CD4-positive, alpha-beta T cell (primary cell): ENCODE results near the gene TMEM132C. TPM values are rescaled to one million over a fixed set of nuclear protein-coding genes. Genes with fewer than 3 reads are reported as not detected.

ENCODE experiments used
- ATAC-seq: fragments of 200-7000 bp; cut with Tn5 transposase; one replicate; pipeline ENCODE4 v1.10.0; 2022; ENCODE audit warnings: mild to moderate bottlenecking; ENCODE audit not compliant: poor library complexity
- CTCF ChIA-PET: fragments of 350-600 bp; sonication (Branson Sonifier 250); formaldehyde crosslinking; loops from one replicate; lab custom pipeline; 2021; ENCODE audit warnings: antibody characterized with exemption, inconsistent platforms; lab: Charles Lee
- POLR2A ChIA-PET: fragments of 350-600 bp; sonication (Branson Sonifier 250); formaldehyde crosslinking; loops from one replicate; lab custom pipeline; 2021; ENCODE audit warnings: antibody characterized with exemption, inconsistent platforms; lab: Charles Lee
- DNase-seq, 14 experiments: peaks; one replicate each; pipeline ENCODE4 v3.0.0-alpha.2; 2013 to 2020; ENCODE audit warnings: mixed read lengths in 2 of 14
- H3K27ac ChIP-seq, 2 donors: one replicate each; pipeline versions ENCODE4 v1.5.1 to v1.7.0; 2013; ENCODE audit warnings: low read length in 2 of 2, low read depth in 1 of 2, mild to moderate bottlenecking in 1 of 2
- H3K27me3 ChIP-seq, 2 experiments: 1 replicate in 1 of 2; 2 replicates in 1 of 2; pipeline versions ENCODE4 v1.6.1 to v1.7.0; 2013; ENCODE audit warnings: low read length in 2 of 2, control low read depth in 1 of 2, mild to moderate bottlenecking in 1 of 2, moderate library complexity in 1 of 2; ENCODE audit not compliant: insufficient read depth in 2 of 2, control insufficient read depth in 1 of 2
- H3K36me3 ChIP-seq: one replicate; pipeline ENCODE4 v1.6.1; 2013; ENCODE audit warnings: low read length, control low read depth; ENCODE audit not compliant: insufficient read depth
- H3K4me1 ChIP-seq: one replicate; pipeline ENCODE4 v1.6.1; 2013; ENCODE audit warnings: low read length, control low read depth; ENCODE audit not compliant: insufficient read depth
- H3K4me3 ChIP-seq: one replicate; pipeline ENCODE4 v1.5.1; 2013; ENCODE audit warnings: mild to moderate bottlenecking, low read length, moderate library complexity
- H3K9me3 ChIP-seq, 2 experiments: 1 replicate in 1 of 2; 2 replicates in 1 of 2; pipeline versions ENCODE4 v1.6.1 to v1.7.0; 2013; ENCODE audit warnings: low read length in 2 of 2, mild to moderate bottlenecking in 2 of 2, control low read depth in 1 of 2, moderate library complexity in 1 of 2; ENCODE audit not compliant: control insufficient read depth in 1 of 2, insufficient read depth in 1 of 2
- H3K27ac Mint-ChIP-seq: one replicate; pipeline ENCODE4 v1.8.0; 2020; ENCODE audit warnings: mixed read lengths
- H3K27me3 Mint-ChIP-seq: one replicate; pipeline ENCODE4 v1.8.0; 2021; ENCODE audit warnings: mixed read lengths
- H3K36me3 Mint-ChIP-seq: one replicate; pipeline ENCODE4 v1.8.0; 2021; ENCODE audit warnings: low read depth, mixed read lengths
- H3K4me1 Mint-ChIP-seq: one replicate; pipeline ENCODE4 v1.8.0; 2021; ENCODE audit warnings: low read depth, mixed read lengths
- H3K4me3 Mint-ChIP-seq: one replicate; pipeline ENCODE4 v1.8.0; 2020; ENCODE audit warnings: mild to moderate bottlenecking, mixed read lengths
- H3K9me3 Mint-ChIP-seq: one replicate; pipeline ENCODE4 v1.8.0; 2020; ENCODE audit warnings: mixed read lengths
- intact Hi-C, 2 experiments: fragments of 100-400 bp; cut with DNase I in 1 of 2; cut with micrococcal nuclease in 1 of 2; formaldehyde crosslinking; loops; one replicate each; pipeline versions ENCODE4 v1.15.1 to v1.9.0; 2023 to 2025; cut with DNase I, micrococcal nuclease
- total RNA-seq, 174 experiments: library from RNA in 2 of 174; stranded (reverse) in 2 of 174; gene quantifications; one replicate each; pipeline ENCODE4 v1.2.3 and lab custom pipeline; 2021 to 2026
- TF ChIP-seq, protein P1 (sequence below): fragments of 200-600 bp; IDR thresholded peaks from one replicate; pipeline ENCODE4 v1.8.0; 2022; ENCODE audit warnings: antibody characterized with exemption, mild to moderate bottlenecking

TMEM132C gene
- total RNA-seq, 2 experiments from 2014 or later, result not detected

DNA sequence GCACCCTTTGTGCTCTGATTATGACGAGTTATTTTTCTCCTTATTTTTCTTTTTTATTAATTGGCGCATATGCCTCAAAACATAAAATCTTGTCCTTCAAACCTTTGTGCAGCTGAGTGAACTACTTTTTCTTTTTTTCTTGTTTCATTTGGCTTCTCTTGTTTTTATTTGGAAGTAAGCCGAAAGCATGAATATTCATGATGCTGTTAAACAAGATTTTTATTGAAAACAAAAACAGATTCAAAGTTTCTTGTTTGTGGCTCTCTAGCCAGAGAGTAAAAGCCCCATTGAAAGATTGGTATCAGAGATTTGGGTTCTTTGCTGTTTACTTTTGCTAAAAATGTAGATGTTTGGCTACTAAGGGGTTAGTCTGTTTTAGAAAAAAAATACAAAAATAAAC lies 183.8 kb downstream of the TMEM132C start:
- H3K9me3 ChIP-seq, result peaks cover 0 to 21% of the 10 kb centered on the region in 2 experiments
- TF ChIP-seq, protein P1, sequence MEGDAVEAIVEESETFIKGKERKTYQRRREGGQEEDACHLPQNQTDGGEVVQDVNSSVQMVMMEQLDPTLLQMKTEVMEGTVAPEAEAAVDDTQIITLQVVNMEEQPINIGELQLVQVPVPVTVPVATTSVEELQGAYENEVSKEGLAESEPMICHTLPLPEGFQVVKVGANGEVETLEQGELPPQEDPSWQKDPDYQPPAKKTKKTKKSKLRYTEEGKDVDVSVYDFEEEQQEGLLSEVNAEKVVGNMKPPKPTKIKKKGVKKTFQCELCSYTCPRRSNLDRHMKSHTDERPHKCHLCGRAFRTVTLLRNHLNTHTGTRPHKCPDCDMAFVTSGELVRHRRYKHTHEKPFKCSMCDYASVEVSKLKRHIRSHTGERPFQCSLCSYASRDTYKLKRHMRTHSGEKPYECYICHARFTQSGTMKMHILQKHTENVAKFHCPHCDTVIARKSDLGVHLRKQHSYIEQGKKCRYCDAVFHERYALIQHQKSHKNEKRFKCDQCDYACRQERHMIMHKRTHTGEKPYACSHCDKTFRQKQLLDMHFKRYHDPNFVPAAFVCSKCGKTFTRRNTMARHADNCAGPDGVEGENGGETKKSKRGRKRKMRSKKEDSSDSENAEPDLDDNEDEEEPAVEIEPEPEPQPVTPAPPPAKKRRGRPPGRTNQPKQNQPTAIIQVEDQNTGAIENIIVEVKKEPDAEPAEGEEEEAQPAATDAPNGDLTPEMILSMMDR, result no peak
- intact Hi-C loops, result no loop called here

DNA sequence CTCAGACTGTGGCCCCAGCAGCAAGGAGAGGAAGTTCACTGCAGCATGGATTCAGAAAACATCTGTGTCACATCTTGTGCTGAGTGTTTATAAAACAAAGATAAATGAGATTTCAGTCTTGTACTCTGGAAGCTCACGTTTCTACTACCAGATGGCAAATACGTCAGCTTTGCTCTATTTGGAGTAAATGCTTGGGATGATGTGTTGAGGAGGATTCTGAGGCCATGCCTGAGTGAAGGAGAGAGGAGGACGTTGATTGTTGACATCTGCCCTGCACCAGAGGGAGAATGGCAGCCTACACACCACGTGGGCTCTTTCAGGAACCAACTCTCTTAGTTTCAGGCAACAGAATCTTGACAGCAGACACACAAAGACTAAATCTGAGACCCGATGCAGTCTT lies 188.9 kb downstream of the TMEM132C start:
- H3K27me3 Mint-ChIP-seq, result no peaks in the 10 kb centered on the region
- Histone ChIP-seq H3K27ac (no peak overlapping the region), H3K36me3 (no peaks in the 10 kb centered on the region), H3K4me3 (no peak overlapping the region), H3K4me1 (no peaks in the 10 kb centered on the region), H3K27me3 (no peaks in the 10 kb centered on the region), H3K9me3 (peaks cover 0 to 13% of the 10 kb centered on the region in 2 experiments)
- no peak overlapping the region for H3K27ac Mint-ChIP-seq
- intact Hi-C loops, result no loop called here
- TF ChIP-seq, protein P1, result no peak
- ChIA-PET CTCF (no interaction called here), POLR2A (no interaction called here)
- H3K4me3 Mint-ChIP-seq, result no peak overlapping the region
- ATAC-seq (no peak), DNase-seq (no peak)
- H3K36me3 Mint-ChIP-seq, result no peaks in the 10 kb centered on the region
- no peaks in the 10 kb centered on the region for H3K4me1 Mint-ChIP-seq
- no peaks in the 10 kb centered on the region for H3K9me3 Mint-ChIP-seq

More for the DNA sequence above, 183.8 kb downstream of the TMEM132C start:
- Mint-ChIP-seq H3K36me3 (no peaks in the 10 kb centered on the region), H3K4me1 (no peaks in the 10 kb centered on the region), H3K4me3 (no peak overlapping the region), H3K27ac (no peak overlapping the region), H3K9me3 (no peaks in the 10 kb centered on the region), H3K27me3 (no peaks in the 10 kb centered on the region)
- POLR2A ChIA-PET, result no interaction called here
- ATAC-seq, result no peak
- no peaks in the 10 kb centered on the region for H3K27me3 ChIP-seq
- H3K36me3 ChIP-seq, result no peaks in the 10 kb centered on the region
- no peak overlapping the region for H3K4me3 ChIP-seq
- CTCF ChIA-PET, result no interaction called here
- no peak for DNase-seq
- H3K4me1 ChIP-seq, result no peaks in the 10 kb centered on the region
- H3K27ac ChIP-seq, result no peak overlapping the region

DNA sequence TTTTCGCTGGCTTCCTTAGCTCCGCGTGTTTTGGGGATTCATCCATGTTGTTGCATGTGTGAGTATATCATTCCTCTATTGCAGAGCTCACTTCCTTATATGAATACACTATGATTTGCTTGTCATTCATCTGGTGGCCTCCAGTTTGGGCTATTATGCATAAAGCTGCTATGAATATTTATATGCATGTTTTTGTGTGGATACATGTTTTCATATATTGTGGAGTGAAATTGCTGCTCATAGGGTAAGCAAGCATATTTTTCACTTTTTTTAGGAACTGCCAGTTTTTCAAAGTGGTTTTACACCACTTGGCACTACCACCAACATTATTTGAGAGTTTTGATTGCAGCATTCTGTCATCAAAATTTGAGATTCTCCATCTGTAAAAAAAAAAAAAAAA lies 190.0 kb downstream of the TMEM132C start:
- no peak overlapping the region for H3K27ac ChIP-seq
- intact Hi-C loops, result no loop called here
- H3K9me3 ChIP-seq, result peaks cover 0 to 13% of the 10 kb centered on the region in 2 experiments
- H3K27me3 ChIP-seq, result no peaks in the 10 kb centered on the region
- CTCF ChIA-PET, result no interaction called here
- Mint-ChIP-seq H3K36me3 (no peaks in the 10 kb centered on the region), H3K27ac (no peak overlapping the region), H3K27me3 (no peaks in the 10 kb centered on the region), H3K4me3 (no peak overlapping the region), H3K4me1 (no peaks in the 10 kb centered on the region), H3K9me3 (no peaks in the 10 kb centered on the region)
- H3K4me1 ChIP-seq, result no peaks in the 10 kb centered on the region
- POLR2A ChIA-PET, result no interaction called here
- no peak for ATAC-seq
- TF ChIP-seq, protein P1, result no peak
- no peaks in the 10 kb centered on the region for H3K36me3 ChIP-seq
- H3K4me3 ChIP-seq, result no peak overlapping the region
- no peak for DNase-seq
